ENCODE measurements around the gene CACNA1A.

- no peak for TF ChIP-seq CTCF (IDR thresholded peaks at IDR 0.05)
- TF ChIP-seq POLR2A (IDR thresholded peaks at IDR 0.05) = no peak
Measured at GRCh38 chr19:13283871-13284270, 222.4 kb downstream of the CACNA1A start.

All from heart left ventricle (tissue), 13 donors.